SK-N-SH (cell line): ENCODE data around the gene SNX5. TPM values are rescaled to one million over a fixed set of nuclear protein-coding genes. Genes with fewer than 3 reads are reported as not detected.

Source experiments
- CTCF ChIA-PET: fragments of 300-600, 350-600 bp; formaldehyde crosslinking; extraction: SDS; loops from one replicate; lab custom pipeline; 2021; lab: Yijun Ruan, JAX
- POLR2A ChIA-PET: fragments of 350-600 bp; sonication (Branson Sonifier 250); formaldehyde crosslinking; extraction: SDS; loops from one replicate; lab custom pipeline; 2020; ENCODE audit warnings: antibody characterized with exemption, inconsistent platforms; lab: Yijun Ruan, JAX
- DNase-seq: peaks from one replicate; pipeline ENCODE4 v3.0.0; 2012
- H2AFZ ChIP-seq: fragments of 200-600 bp; sonication (generic); 2 replicates; pipeline ENCODE4 v1.8.1; 2016; ENCODE audit warnings: antibody characterized with exemption, mild to moderate bottlenecking, low read depth
- H3F3A ChIP-seq: fragments of 200-600 bp; sonication (generic); replicated peaks from 2 replicates; pipeline ENCODE3; 2016; ENCODE audit warnings: antibody characterized with exemption, mild to moderate bottlenecking; ENCODE audit not compliant: insufficient read depth
- H3K27ac ChIP-seq, 2 experiments: fragments of 200-500 bp in 1 of 2; fragments of 200-600 bp in 1 of 2; sonication (Bioruptor generic) in 1 of 2; sonication (generic), shearing (Covaris generic) in 1 of 2; 2 replicates each; pipeline versions ENCODE4 v1.5.1 to v1.6.1; 2014 to 2016; ENCODE audit warnings: low read depth in 2 of 2, inconsistent platforms in 1 of 2, low read length in 1 of 2, mild to moderate bottlenecking in 1 of 2, mixed read lengths in 1 of 2
- H3K27me3 ChIP-seq: fragments of 200-600 bp; sonication (generic), shearing (Covaris generic); 2 replicates; pipeline ENCODE4 v1.6.1; 2016; ENCODE audit warnings: mixed run types; ENCODE audit not compliant: insufficient read depth
- H3K36me3 ChIP-seq, 2 experiments: fragments of 200-500 bp in 1 of 2; fragments of 200-600 bp in 1 of 2; sonication (Bioruptor generic) in 1 of 2; sonication (generic) in 1 of 2; replicated peaks in 1 of 2; 2 replicates each; pipeline versions ENCODE3 to v1.5.1; 2014 to 2016; ENCODE audit warnings: low read length in 1 of 2, mild to moderate bottlenecking in 1 of 2; ENCODE audit not compliant: insufficient read depth in 2 of 2, control insufficient read depth in 1 of 2
- H3K4me1 ChIP-seq, 2 experiments: fragments of 200-500 bp in 1 of 2; fragments of 200-600 bp in 1 of 2; sonication (Bioruptor generic) in 1 of 2; sonication (generic), shearing (Covaris generic) in 1 of 2; 2 replicates each; pipeline versions ENCODE4 v1.5.1 to v1.6.1; 2014 to 2016; ENCODE audit warnings: low read depth in 1 of 2, low read length in 1 of 2, mixed run types in 1 of 2; ENCODE audit not compliant: insufficient read depth in 2 of 2, control insufficient read depth in 1 of 2
- H3K4me2 ChIP-seq: fragments of 200-600 bp; sonication (generic), shearing (Covaris generic); 2 replicates; pipeline ENCODE4 v1.6.1; 2017; ENCODE audit warnings: mixed run types
- H3K4me3 ChIP-seq, 2 experiments: fragments of 200-500 bp in 1 of 2; fragments of 200-600 bp in 1 of 2; sonication (Bioruptor generic) in 1 of 2; sonication (generic), shearing (Covaris generic) in 1 of 2; 2 replicates each; pipeline versions ENCODE4 v1.5.1 to v1.8.1; 2014 to 2016; ENCODE audit warnings: low read depth in 2 of 2, inconsistent platforms in 1 of 2, low read length in 1 of 2, mild to moderate bottlenecking in 1 of 2, mixed read lengths in 1 of 2, moderate library complexity in 1 of 2
- H3K79me2 ChIP-seq: fragments of 200-600 bp; sonication (generic); 2 replicates; pipeline ENCODE4 v1.8.1; 2017; ENCODE audit warnings: mild to moderate bottlenecking; ENCODE audit not compliant: insufficient read depth
- H3K9ac ChIP-seq: fragments of 200-600 bp; sonication (generic); 2 replicates; pipeline ENCODE4 v1.6.1; 2017; ENCODE audit warnings: mixed run types
- H3K9me2 ChIP-seq: fragments of 200-600 bp; sonication (generic); 2 replicates; pipeline ENCODE4 v1.6.1; 2017; ENCODE audit warnings: mixed run types
- H3K9me3 ChIP-seq: fragments of 200-600 bp; sonication (generic); 2 replicates; pipeline ENCODE4 v1.6.1; 2017; ENCODE audit warnings: mixed run types, mild to moderate bottlenecking, moderate library complexity
- H4K20me1 ChIP-seq: fragments of 200-600 bp; sonication (generic); 2 replicates; pipeline ENCODE4 v1.6.1; 2017; ENCODE audit warnings: mild to moderate bottlenecking, mixed run types; ENCODE audit not compliant: insufficient read depth
- CHD2 ChIP-seq: fragments of 150-350 bp; IDR thresholded peaks from 2 replicates; pipeline ENCODE4 v1.6.1; 2018; ENCODE audit warnings: low read length; ENCODE audit not compliant: partially characterized antibody
- ELF1 ChIP-seq: IDR thresholded peaks from 2 replicates; pipeline ENCODE4 v1.4.0; 2012
- EZH2phosphoT487 ChIP-seq: fragments of 200-600 bp; sonication (generic); IDR thresholded peaks from 2 replicates; pipeline ENCODE4 v1.6.1; 2017; ENCODE audit warnings: low read depth, mixed run types, mild to moderate bottlenecking, antibody characterized with exemption, moderate library complexity, borderline replicate concordance
- FOXJ3 ChIP-seq: sonication (generic); formaldehyde crosslinking; IDR thresholded peaks from 2 replicates; pipeline ENCODE4 v1.5.1; 2020; ENCODE audit warnings: mild to moderate bottlenecking, missing genetic modification reagents
- FOXM1 ChIP-seq: IDR thresholded peaks from 2 replicates; pipeline ENCODE4 v1.4.0; 2012; ENCODE audit warnings: low read depth, mild to moderate bottlenecking
- GABPA ChIP-seq: IDR thresholded peaks from 2 replicates; pipeline ENCODE4 v1.4.0; 2012; ENCODE audit warnings: low read depth, mild to moderate bottlenecking
- JUND ChIP-seq: IDR thresholded peaks from 2 replicates; pipeline ENCODE4 v1.4.0; 2012
- MEF2A ChIP-seq: IDR thresholded peaks from 2 replicates; pipeline ENCODE4 v1.4.0; 2012; ENCODE audit warnings: low read depth, borderline replicate concordance
- MXI1 ChIP-seq: IDR thresholded peaks from 2 replicates; pipeline ENCODE4 v1.6.1; 2012; ENCODE audit warnings: mild to moderate bottlenecking, low read depth, low read length, improper control_type of control experiment
- NRF1 ChIP-seq: IDR thresholded peaks from 2 replicates; pipeline ENCODE4 v1.6.1; 2012; ENCODE audit warnings: low read depth, mild to moderate bottlenecking, low read length
- POLR2AphosphoS5 ChIP-seq: IDR thresholded peaks from 2 replicates; pipeline ENCODE4 v1.6.1; 2012; ENCODE audit warnings: low read depth, low read length
- RAD21 ChIP-seq: IDR thresholded peaks from 2 replicates; pipeline ENCODE4 v1.6.1; 2012; ENCODE audit warnings: mild to moderate bottlenecking, low read length
- RCOR1 ChIP-seq: fragments of 150-350 bp; IDR thresholded peaks from 2 replicates; pipeline ENCODE4 v1.6.1; 2017; ENCODE audit warnings: antibody characterized with exemption, low read length
- RFX5 ChIP-seq: IDR thresholded peaks from 2 replicates; pipeline ENCODE4 v1.6.1; 2012; ENCODE audit warnings: mild to moderate bottlenecking, improper control_type of control experiment, low read length
- TAF1 ChIP-seq: IDR thresholded peaks from 2 replicates; pipeline ENCODE4 v1.6.1; 2012; ENCODE audit warnings: low read depth, mild to moderate bottlenecking, low read length, moderate library complexity, borderline replicate concordance
- TEAD4 ChIP-seq: IDR thresholded peaks from 2 replicates; pipeline ENCODE4 v1.4.0; 2012; ENCODE audit warnings: mild to moderate bottlenecking, borderline replicate concordance; ENCODE audit not compliant: insufficient read depth
- USF2 ChIP-seq: fragments of 150-350 bp; IDR thresholded peaks from 2 replicates; pipeline ENCODE4 v1.6.1; 2017; ENCODE audit warnings: antibody characterized with exemption, low read length, low read depth, borderline replicate concordance
- YY1 ChIP-seq: IDR thresholded peaks from 2 replicates; pipeline ENCODE4 v1.4.0; 2012; ENCODE audit warnings: low read depth, mild to moderate bottlenecking
- WGBS: methylation state at CpG from one replicate; pipeline ENCODE4 v1.1.6; 2017; ENCODE audit warnings: low lambda C conversion rate; 5-methylcytosine and 5-hydroxymethylcytosine counted together
- polyA plus RNA-seq, 3 experiments: library from polyadenylated mRNA; depleted of rRNA; stranded (reverse); fragments of >200 nt; gene quantifications; 2 replicates each; pipeline ENCODE4 v1.2.3, GENCODE V29; 2012
- TF ChIP-seq, protein P1 (sequence below): IDR thresholded peaks from 2 replicates; pipeline ENCODE4; 2012
- TF ChIP-seq, protein P2 (sequence below): IDR thresholded peaks from 2 replicates; pipeline ENCODE4 v1.4.0; 2012; ENCODE audit warnings: low read depth, borderline replicate concordance
- TF ChIP-seq, protein P3 (sequence below): IDR thresholded peaks from 2 replicates; pipeline ENCODE4 v1.4.0; 2012; ENCODE audit warnings: low read depth
- TF ChIP-seq, protein P4 (sequence below): fragments of 150-350 bp; IDR thresholded peaks from 2 replicates; pipeline ENCODE4 v1.6.1; 2016; ENCODE audit warnings: mild to moderate bottlenecking, low read depth, low read length

Gene SNX5
- polyA plus RNA-seq, 1 of the 3 experiments (the other 2 are of a cell fraction), result 76.2 TPM

GRCh38 chr20:17976305-17976704 is 7.7 kb upstream of the SNX5 start:
- WGBS, result 92% methylated on average over 6 of the region's 6 CpGs

GRCh38 chr20:17972121-17972520 is 3.5 kb upstream of the SNX5 start:
- Histone ChIP-seq H2AFZ (no peak overlapping the region), H4K20me1 (no peaks in the 10 kb centered on the region; the same call in 1 of the 2 replicates), H3K4me1 (peaks cover 22 to 25% of the 10 kb centered on the region in 2 experiments; a peak in 3 of 4 replicates), H3F3A (peaks cover 23% of the 10 kb centered on the region), H3K9me2 (no peaks in the 10 kb centered on the region), H3K9me3 (no peaks in the 10 kb centered on the region), H3K27ac (peak overlapping the region; percentile 47 to 96; a peak in 3 of 4 replicates), H3K36me3 (peaks cover 11 to 17% of the 10 kb centered on the region in 2 experiments), H3K4me3 (peak overlapping the region; percentile 74 to 99; a peak in 3 of 4 replicates), H3K9ac (peak overlapping the region; percentile 97; the same call in 1 of the 2 replicates), H3K79me2 (peaks cover 89% of the 10 kb centered on the region), H3K27me3 (no peaks in the 10 kb centered on the region), H3K4me2 (peak overlapping the region; percentile 86)
- CTCF ChIA-PET, result interaction anchor here (1.0 kb wide), 1 partner anchor 290 kb away, joined by 3 read pairs; the partner anchor contains the start of gene RRBP1
- POLR2A ChIA-PET, result no interaction called here
- DNase-seq, result no peak
- 59% methylated on average over 2 of the region's 2 CpGs for WGBS
- TF ChIP-seq MEF2A, result no peak
- TF ChIP-seq FOXM1, result no peak
- TF ChIP-seq, protein P1, sequence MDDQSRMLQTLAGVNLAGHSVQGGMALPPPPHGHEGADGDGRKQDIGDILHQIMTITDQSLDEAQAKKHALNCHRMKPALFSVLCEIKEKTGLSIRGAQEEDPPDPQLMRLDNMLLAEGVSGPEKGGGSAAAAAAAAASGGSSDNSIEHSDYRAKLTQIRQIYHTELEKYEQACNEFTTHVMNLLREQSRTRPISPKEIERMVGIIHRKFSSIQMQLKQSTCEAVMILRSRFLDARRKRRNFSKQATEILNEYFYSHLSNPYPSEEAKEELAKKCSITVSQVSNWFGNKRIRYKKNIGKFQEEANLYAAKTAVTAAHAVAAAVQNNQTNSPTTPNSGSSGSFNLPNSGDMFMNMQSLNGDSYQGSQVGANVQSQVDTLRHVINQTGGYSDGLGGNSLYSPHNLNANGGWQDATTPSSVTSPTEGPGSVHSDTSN, result no peak
- no peak for TF ChIP-seq EZH2phosphoT487
- no peak for TF ChIP-seq CHD2
- TF ChIP-seq RCOR1, result no peak
- TF ChIP-seq JUND, result no peak
- no peak for TF ChIP-seq NRF1
- no peak for TF ChIP-seq TEAD4
- TF ChIP-seq, protein P2, sequence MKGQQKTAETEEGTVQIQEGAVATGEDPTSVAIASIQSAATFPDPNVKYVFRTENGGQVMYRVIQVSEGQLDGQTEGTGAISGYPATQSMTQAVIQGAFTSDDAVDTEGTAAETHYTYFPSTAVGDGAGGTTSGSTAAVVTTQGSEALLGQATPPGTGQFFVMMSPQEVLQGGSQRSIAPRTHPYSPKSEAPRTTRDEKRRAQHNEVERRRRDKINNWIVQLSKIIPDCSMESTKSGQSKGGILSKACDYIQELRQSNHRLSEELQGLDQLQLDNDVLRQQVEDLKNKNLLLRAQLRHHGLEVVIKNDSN, result no peak
- no peak for TF ChIP-seq GABPA
- TF ChIP-seq, protein P3, sequence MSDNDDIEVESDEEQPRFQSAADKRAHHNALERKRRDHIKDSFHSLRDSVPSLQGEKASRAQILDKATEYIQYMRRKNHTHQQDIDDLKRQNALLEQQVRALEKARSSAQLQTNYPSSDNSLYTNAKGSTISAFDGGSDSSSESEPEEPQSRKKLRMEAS, result no peak
- TF ChIP-seq, protein P4, sequence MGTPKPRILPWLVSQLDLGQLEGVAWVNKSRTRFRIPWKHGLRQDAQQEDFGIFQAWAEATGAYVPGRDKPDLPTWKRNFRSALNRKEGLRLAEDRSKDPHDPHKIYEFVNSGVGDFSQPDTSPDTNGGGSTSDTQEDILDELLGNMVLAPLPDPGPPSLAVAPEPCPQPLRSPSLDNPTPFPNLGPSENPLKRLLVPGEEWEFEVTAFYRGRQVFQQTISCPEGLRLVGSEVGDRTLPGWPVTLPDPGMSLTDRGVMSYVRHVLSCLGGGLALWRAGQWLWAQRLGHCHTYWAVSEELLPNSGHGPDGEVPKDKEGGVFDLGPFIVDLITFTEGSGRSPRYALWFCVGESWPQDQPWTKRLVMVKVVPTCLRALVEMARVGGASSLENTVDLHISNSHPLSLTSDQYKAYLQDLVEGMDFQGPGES, result no peak
- no peak for TF ChIP-seq FOXJ3

More at GRCh38 chr20:17976305-17976704, 7.7 kb upstream of the SNX5 start:
- no peak for TF ChIP-seq RAD21
- no peak for TF ChIP-seq RFX5
- TF ChIP-seq MXI1, result no peak
- TF ChIP-seq GABPA, result no peak
- no peak for TF ChIP-seq ELF1
- no peak for TF ChIP-seq POLR2AphosphoS5
- TF ChIP-seq TAF1, result no peak
- TF ChIP-seq EZH2phosphoT487, result no peak
- no peak for TF ChIP-seq YY1
- TF ChIP-seq MEF2A, result no peak
- TF ChIP-seq NRF1, result no peak
- no peak for TF ChIP-seq USF2
- TF ChIP-seq, protein P2, result no peak
- TF ChIP-seq, protein P3, result no peak
- TF ChIP-seq FOXJ3, result no peak
- TF ChIP-seq TEAD4, result no peak
- no peak for TF ChIP-seq CHD2
- TF ChIP-seq, all 33 proteins: peak for 0
- no peaks in the 10 kb centered on the region for H3K9me2 ChIP-seq
- no peak overlapping the region for H3K9ac ChIP-seq
- H3K27me3 ChIP-seq, result no peaks in the 10 kb centered on the region
- no peak for DNase-seq
- CTCF ChIA-PET, result interaction anchor here (0.7 kb wide), 1 partner anchor 19 kb away, joined by 4 read pairs; no protein-coding TSS in a partner anchor
- no peak overlapping the region for H3K4me3 ChIP-seq
- H2AFZ ChIP-seq, result no peak overlapping the region
- H3K36me3 ChIP-seq, result peaks cover 5 to 21% of the 10 kb centered on the region in 2 experiments
- H3K9me3 ChIP-seq, result no peaks in the 10 kb centered on the region
- peaks cover 62% of the 10 kb centered on the region for H3K79me2 ChIP-seq
- no peaks in the 10 kb centered on the region for H4K20me1 ChIP-seq
- H3F3A ChIP-seq, result peaks cover 8% of the 10 kb centered on the region
- POLR2A ChIA-PET, result no interaction called here
- no peak overlapping the region for H3K27ac ChIP-seq
- H3K4me1 ChIP-seq, result peaks cover 12 to 18% of the 10 kb centered on the region in 2 experiments; a peak in 3 of 4 replicates
- H3K4me2 ChIP-seq, result no peak overlapping the region
